COLO829 (cell line): ENCODE results near the gene ABCB8.
"Not testable (repeated sequence)": the region's sequence is repeated elsewhere in the genome, so short reads cannot be mapped to it uniquely, and the experiment has no call there.

ENCODE experiments used
- DNase-seq: peaks from one replicate; pipeline ENCODE4 v3.0.0; 2012; ENCODE audit warnings: low spot score

ABCB8 gene

GRCh38 chr7:151014950-151015349, 13.3 kb upstream of the ABCB8 start:
- no peak for DNase-seq

GRCh38 chr7:151015967-151016366, 12.3 kb upstream of the ABCB8 start:
- DNase-seq, result no peak

GRCh38 chr7:151016505-151016904, 11.7 kb upstream of the ABCB8 start:
- no peak for DNase-seq

DNA sequence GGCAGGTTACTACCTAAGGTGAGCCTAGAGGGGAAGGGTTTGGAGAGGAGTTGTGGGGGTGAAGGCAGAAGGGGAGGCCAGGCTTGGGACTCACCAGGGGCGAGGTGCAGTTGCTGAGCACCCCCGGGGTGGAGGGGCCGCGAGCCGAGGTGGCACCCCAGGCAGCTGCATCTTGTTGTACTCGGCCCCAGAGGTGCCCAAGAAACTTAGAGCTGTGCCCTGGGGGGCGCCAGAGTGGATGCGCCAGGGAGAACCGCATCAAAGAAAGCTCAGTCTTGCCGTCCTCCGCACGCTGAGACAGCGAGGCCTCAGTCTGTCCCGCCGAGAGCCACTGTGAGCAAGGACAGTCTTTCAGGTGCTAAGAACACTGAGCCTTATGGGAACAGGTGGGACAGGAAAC, 11.3 kb upstream of the ABCB8 start:
- DNase-seq, result no peak

DNA sequence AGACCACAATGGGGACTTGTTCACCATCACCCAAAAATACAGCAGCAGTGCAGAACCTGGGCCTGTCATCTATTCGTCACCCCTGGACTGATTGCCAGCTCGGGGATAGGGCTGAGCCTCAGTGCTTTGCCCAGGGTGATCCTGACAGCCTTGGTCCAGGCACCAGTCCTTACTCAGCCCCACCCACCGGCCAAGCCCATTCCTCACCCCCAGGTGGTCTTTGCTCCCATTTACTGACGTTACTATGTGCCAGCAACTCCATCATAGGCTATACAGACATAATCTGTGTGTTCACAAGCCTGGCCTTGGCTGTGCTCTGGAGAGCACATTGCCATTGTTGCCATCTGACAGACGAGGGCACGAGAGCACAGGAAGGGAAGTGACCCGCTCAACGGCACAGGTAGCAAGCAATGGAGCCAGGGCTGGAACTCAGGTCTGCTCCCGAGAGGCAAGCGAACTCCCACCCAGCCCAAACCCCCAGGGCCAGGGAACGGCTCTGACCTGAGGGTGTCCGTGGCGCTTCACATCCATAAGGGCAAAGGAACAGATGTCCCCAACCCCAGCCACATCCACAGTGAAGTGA, 10.8 kb upstream of the ABCB8 start:
- no peak for DNase-seq

- peak; percentile 48 for DNase-seq
Observed at GRCh38 chr7:151017953-151018420, 10.3 kb upstream of the ABCB8 start.

GRCh38 chr7:151018421-151019129, 9.7 kb upstream of the ABCB8 start:
- no peak for DNase-seq

DNA sequence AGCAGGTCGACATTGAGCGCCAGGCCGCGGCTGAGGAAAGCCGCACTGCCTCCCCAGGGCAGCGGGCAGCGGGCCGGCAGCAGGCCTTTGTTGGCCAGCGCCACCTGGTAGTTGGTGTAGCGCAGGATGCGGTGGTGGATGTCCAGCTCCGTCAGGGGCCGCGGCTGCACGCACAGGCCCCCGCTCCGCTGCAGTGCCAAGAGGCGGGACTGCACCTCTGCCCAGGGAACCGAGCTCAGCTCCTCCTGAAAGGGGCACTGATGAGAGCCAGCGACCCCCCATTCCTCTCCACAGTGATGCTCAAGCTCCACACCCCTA, 9.2 kb upstream of the ABCB8 start:
- DNase-seq, result no peak

DNA sequence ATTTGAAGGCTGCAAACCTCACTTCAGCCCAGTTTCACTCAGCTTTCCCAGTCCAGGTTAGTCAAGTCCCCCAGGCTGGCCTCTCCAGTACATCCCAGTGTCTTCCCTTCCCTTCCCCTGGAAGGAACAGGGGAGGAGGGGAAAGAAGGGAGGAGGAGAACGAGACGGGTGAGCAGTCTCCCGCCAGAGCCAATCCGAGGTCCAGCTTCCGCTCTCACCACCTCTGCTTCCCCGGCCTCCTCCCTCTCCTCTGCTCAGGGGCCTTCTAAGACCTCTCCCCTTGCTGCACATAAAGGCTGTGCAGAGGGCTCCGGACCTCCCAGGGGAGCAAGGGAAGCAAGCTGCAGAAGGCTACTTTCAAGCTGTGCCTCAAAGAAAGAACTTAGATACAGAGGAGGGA, 8.0 kb upstream of the ABCB8 start:
- no peak for DNase-seq

DNA sequence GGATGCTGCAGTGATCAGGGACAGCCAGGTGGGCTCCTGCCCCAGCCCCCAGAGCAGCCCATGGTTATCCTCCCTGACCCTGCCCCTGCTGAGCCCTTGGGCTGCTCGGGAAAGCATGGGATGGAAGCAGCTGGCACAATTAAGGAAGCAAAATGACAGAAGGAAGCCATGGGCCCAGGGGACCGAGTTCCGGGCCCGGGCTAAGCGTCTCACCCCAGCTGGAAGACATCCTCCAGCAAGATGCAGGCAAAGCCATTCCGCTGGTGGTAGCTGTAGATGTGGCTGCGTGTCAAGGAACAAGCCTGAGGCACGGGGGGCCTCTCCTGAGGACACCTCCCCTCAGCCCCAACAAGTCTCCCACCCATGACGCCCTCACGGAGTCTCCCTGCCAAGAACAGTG, 5.0 kb upstream of the ABCB8 start:
- no peak for DNase-seq

- DNase-seq, result no peak
Observed at GRCh38 chr7:151024435-151025056, 3.7 kb upstream of the ABCB8 start, which contains the start of gene ATG9B. Gene ATG9B, minus strand, starts transcription at chr7:151024494. Its CDS starts 71 bp downstream, at chr7:151024423.

DNA sequence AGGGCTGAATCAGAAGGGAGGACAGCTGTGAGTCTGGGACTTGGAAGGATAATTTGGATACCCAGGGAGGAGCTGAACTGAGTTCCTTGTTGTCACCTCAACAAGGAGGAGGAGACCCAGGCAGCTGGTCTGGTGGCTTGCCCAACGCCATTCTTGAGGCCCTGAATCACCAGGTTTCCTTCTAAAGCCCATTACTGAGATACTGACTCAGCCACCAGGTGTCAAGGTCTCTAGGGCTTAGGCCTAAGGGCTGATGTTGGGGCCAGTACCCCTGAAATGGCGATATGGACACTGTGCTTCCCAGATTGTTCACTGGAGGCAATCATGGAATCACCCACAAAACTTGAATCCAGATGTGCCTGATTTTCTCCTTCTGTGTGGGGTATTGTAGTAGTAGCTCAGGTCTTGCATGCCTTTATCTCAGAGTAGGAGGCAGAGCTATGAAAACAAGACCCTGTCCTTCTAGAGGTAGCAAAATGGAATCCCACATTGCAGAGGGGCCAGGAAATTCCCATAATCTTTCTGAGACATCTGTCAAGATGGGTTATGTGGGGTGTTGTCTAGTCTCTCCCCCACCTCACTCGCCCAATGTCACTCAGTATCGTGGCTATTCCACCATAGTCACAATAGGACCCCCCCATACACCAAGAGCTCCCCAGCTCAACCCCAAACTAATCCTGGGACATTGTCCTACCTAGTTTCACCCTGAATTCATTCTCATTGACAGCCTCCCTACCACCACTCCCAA, 2.2 kb upstream of the ABCB8 start:
- DNase-seq, result no peak

DNA sequence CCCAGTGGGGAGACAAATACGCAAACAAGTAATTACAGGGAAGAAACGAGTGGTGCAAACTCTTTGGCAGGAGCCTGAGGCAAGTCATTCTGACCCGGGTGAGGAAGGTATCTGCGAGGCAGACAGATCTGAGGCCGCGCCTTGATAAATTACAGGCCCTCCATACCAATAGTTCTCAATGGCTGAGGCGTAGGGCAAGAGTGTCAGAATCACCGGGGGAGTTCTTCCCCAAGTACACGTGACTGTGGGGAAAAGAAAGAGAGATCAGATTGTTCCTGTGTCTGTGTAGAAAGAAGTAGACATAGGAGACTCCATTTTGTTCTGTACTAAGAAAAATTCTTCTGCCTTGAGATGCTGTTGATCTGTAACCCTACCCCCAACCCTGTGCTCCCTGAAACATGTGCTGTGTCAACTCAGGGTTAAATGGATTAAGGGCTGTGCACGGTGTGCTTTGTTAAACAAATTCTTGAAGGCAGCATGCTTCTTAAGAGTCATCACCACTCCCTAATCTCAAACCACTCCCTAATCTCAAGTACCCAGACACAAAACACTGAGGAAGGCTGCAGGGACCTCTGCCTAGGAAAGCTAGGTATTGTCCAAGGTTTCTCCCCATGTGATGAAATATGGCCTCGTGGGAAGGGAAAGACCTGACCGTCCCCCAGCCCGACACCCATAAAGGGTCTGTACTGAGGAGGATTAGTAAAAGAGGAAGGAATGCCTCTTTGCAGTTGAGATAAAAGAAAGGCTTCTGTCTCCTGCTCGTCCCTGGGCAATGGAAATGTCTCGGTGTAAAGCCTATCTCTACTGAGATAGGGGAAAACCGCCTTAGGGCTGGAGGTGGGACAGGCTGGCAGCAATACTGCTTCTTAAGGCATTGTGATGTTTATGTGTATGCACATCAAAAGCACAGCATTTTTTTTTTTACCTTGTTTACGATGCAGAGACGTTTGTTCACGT, 1.2 kb upstream of the ABCB8 start:
- DNase-seq, result not testable (repeated sequence)

DNA sequence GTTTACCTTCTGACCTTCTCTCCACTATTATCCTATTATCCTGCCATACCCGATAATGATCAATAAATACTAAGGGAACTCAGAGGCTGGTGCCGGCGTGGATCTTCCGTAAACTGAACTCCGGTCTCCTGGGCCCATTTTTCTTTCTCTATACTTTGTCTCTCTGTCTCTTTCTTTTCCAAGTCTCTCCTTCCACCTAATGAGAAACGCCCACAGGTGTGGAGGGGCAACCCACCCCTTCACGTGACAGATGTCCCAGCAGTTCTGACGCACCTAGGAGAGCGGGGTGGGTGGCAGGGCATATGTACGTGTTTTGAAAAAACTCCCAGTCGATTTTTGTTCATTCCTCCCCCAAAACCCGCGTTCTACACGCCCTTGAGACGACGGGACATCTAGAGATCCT, 521 bp upstream of the ABCB8 start:
- DNase-seq, result not testable (repeated sequence)

DNA sequence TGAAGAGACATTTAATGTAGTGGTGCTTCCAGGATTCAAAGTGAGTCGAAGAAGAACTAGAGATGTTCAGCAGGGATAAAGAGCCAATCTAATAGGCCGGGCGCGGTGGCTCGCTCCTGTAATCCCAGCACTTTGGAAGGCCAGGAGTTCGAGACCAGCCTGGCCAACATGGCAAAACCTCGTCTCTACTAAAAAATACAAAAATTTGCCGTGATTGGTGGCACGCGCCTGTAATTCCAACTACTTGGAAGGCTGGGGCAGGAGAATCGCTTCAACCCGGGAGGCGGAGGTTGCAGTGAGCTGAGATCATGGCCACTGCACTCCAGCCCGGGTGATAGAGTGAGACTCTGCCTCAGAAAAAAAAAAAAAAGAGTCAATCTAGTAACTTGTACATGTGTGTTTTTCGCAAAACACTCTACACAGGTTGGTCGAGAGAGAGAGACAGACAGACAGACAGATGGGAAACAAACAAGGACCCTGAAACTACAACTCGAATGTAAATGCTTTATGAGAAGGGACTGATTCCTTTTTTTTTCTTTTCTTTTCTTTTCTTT, 775 bp downstream of the ABCB8 start:
- DNase-seq, result no peak

DNA sequence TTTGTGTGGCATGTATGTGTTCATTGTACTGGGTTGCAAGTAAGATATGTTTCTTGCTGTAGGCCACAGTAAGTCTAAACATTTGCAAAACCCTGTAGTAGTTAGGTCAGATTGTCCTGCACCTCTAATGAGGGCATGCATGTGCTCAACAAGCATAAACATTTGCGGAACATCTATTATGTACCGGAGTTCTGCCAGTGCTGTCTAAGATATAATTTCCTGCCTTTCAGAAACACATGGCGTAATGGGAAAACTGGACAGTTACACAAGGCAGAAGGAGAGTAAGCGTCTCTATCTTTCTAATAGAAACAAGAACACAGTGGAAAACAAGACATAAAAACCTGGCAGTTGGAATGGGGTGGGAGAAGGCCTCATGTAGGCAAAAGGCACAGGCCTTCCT, 2.8 kb downstream of the ABCB8 start:
- no peak for DNase-seq

DNA sequence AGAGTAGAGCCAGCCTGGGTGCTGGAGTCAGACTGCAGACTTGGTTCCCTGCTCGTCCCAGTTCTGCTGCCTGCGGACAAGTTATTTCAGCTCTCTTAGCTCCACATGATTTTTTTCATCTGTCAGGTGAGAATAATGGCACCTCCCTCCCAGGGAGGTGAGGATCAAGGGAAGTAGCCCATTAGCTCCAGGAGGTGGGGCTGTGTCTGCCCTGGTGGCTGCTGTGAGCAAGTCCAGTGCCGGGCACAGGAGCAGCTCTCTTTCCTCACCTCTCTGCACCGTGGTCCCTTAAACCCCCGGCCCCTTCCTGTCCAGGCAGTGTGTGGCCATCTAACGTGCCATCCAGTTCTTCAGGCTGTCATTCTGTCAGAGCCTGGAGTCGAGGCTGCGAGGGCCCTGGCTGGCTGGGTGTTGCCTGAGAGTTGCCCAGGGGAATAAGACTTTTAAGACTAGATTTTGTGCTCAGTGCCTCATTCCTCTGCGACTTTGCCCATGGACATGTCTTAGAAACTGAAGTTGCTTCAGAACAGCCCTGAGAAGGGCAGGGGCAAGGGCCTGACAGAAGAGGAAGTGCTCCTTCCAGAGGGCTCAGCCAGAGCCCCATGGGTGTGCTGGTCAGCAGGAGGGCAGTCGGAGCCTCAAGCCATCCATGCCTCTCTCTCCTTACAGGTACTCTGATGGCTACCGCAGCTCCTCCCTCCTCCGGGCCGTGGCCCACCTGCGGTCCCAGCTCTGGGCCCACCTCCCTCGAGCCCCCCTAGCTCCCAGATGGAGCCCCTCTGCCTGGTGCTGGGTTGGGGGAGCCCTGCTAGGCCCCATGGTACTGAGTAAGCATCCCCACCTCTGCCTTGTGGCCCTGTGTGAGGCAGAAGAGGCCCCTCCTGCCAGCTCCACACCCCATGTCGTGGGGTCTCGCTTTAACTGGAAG, 5.0 kb downstream of the ABCB8 start:
- DNase-seq, result no peak

GRCh38 chr7:151033864-151034249, 5.6 kb downstream of the ABCB8 start:
- DNase-seq, result no peak

DNA sequence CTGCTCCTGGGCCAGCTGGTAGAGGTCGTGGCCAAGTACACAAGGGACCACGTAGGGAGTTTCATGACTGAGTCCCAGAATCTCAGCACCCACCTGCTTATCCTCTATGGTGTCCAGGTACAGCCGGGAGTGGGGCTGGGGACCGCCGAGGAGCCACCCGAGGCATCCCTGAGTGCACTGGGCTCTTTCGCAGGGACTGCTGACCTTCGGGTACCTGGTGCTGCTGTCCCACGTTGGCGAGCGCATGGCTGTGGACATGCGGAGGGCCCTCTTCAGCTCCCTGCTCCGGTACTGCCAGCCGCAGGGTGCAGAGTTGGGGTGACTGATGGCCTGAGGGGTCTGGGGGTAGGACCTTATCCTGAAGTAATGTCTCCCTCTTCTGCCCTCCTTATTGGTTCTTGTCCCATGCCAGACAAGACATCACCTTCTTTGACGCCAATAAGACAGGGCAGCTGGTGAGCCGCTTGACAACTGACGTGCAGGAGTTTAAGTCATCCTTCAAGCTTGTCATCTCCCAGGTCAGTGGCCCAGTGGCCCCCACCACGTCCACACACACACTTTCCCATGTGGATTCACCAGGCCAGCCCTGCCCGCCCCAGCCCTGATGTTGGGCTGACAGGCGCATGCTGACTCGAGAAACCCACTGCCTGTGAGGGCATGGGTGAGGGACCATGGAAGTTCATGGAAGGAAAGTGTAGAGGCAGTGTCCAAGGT, 6.2 kb downstream of the ABCB8 start:
- DNase-seq, result no peak
